T-helper 22 cell (primary cell): ENCODE results near the gene VDR.

Experiments
- DNase-seq: peaks from one replicate; pipeline ENCODE4 v3.0.0-alpha.2; 2020; ENCODE audit warnings: low read depth

VDR gene

GRCh38 chr12:47930634-47931033 lies 25.8 kb upstream of the VDR start:
- no peak for DNase-seq

GRCh38 chr12:47927346-47927745 lies 22.6 kb upstream of the VDR start:
- DNase-seq = no peak

- DNase-seq = no peak
Measured at GRCh38 chr12:47921907-47922306, 17.1 kb upstream of the VDR start.

GRCh38 chr12:47920913-47921312 lies 16.1 kb upstream of the VDR start:
- DNase-seq = no peak

- DNase-seq = no peak
Measured at GRCh38 chr12:47913081-47913480, 8.3 kb upstream of the VDR start.

GRCh38 chr12:47912556-47912955 lies 7.8 kb upstream of the VDR start:
- no peak for DNase-seq

GRCh38 chr12:47910981-47911380 lies 6.2 kb upstream of the VDR start:
- no peak for DNase-seq

- no peak for DNase-seq
Measured at GRCh38 chr12:47910486-47910885, 5.7 kb upstream of the VDR start.

GRCh38 chr12:47909839-47910465 lies 5.2 kb upstream of the VDR start:
- DNase-seq = no peak

- no peak for DNase-seq
Measured at GRCh38 chr12:47908738-47909137, 3.9 kb upstream of the VDR start.

- no peak for DNase-seq
Measured at GRCh38 chr12:47907851-47908454, 3.2 kb upstream of the VDR start.

GRCh38 chr12:47903927-47904712 lies 674 bp downstream of the VDR start:
- peak; percentile 51 for DNase-seq

- DNase-seq = no peak
Measured at GRCh38 chr12:47903151-47903611, 1.6 kb downstream of the VDR start.

GRCh38 chr12:47902131-47902639 lies 2.6 kb downstream of the VDR start:
- DNase-seq = no peak

- DNase-seq = no peak
Measured at GRCh38 chr12:47901718-47902093, 3.1 kb downstream of the VDR start.

- no peak for DNase-seq
Measured at GRCh38 chr12:47901063-47901717, 3.6 kb downstream of the VDR start.

GRCh38 chr12:47900131-47901062 lies 4.4 kb downstream of the VDR start:
- DNase-seq = no peak

- no peak for DNase-seq
Measured at GRCh38 chr12:47899466-47899865, 5.3 kb downstream of the VDR start.

GRCh38 chr12:47896633-47897032 lies 8.2 kb downstream of the VDR start:
- DNase-seq = no peak

GRCh38 chr12:47896022-47896421 lies 8.8 kb downstream of the VDR start:
- DNase-seq = no peak

GRCh38 chr12:47894652-47895051 lies 10.1 kb downstream of the VDR start:
- DNase-seq = no peak
